NCI-H1105 (cell line): ENCODE data around the gene COL23A1.

Source experiments
- DNase-seq: peaks from one replicate; lab custom pipeline; 2025; lab: John Stamatoyannopoulos, UW

Gene COL23A1

DNA sequence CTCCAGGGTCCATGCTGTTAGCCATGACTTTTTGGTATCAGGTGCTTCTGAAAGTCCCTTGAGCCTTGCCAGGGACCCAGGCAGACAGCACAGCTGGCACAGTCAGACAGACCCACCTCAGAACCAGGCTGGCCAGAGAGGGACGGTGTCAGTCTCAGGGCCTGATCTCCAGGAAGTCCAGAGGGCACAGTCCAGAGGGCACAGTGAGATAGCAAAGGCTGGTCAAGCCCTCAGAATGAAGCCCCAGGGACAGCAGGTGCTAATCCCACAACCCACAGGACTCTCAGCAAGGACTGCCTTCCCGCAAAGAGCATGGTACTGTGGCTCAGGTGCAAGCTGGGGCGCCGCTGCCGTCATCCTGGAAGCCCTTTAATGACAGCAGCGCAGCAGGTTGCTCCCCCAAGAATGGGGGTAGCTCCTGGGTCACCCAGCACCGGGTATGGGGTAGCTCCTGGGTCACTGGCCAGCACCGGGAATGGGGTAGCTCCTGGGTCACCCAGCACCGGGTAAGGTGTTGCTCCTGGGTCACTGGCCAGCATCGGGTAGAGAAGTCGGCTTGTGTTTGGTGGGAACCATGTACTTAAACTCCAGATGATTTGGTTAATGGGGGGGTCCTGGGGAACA lies 252.0 kb downstream of the COL23A1 start:
- DNase-seq = no peak

DNA sequence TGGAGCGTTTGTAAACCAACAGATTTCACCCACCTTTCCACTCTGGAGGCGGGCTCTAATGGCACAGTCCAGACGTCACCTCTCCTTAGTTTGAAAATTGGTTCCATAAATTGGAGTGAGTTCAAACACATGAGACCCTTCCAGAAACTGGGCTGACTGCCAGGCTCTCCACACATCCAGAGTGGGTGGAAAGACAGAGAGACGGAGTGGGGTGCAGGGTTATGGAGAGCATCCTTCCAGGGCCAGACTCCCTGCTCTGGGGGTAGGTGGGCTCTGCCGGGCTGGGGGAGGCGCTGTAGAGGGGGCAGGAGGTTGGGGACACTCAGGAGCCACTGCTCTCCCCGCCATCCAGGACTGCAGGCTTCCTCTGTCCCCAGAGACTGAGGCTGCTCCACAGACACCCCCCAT lies 252.9 kb downstream of the COL23A1 start:
- peak; percentile 22 for DNase-seq

DNA sequence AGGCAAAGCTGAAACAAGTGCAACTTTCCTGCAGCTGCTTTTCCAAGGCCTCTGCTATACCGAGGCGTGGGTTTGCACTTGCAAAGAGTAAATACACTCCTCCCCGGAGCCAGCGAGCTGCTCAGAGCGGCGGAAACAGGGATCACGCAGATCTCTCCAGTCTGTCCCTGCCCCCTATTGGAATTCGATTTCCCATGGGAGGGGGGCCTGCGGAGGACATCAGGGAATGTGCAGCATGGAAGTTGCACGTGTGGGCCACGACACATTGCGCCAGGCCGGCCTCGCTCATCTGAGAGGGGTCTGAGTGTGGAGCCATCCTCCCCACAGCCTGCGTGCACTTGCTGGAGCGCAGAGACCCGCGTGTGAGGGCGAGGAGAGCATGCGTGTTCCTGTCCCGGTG lies 253.3 kb downstream of the COL23A1 start:
- DNase-seq = no peak

DNA sequence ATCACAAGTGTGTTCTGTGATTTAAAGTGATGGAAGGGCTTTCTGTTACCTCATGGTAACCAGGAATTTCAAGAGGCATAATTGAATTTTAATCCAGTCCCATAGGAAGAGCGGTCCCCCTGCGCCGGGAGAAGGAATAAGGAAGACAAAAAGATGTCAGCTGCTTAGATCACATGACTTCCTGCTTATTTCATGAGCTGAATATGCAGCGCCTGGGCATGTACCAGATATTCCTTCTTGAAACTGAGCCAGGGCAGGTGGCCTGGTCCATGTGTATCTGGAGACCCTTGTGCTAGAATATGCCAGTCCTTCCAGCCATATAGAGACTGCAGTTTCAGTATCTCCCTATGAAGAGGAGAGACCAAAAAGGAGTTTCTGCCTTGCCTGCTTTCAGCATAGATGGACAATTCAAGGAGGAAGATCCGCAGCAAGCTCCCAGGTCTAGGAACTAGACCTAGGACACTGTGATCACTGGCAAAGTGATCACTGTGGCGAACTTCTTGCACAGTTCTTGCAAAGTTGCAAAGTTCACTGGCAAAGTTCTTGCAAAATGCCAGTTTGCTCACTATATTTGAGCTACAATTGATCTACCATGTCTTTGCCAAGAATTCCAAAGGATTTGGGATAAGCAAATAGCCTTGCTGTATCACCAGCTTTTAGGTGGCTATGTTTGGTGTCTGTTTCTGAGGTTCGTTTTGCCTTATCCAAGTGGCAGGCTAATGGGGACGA lies 254.7 kb downstream of the COL23A1 start:
- peak; percentile 35 for DNase-seq

DNA sequence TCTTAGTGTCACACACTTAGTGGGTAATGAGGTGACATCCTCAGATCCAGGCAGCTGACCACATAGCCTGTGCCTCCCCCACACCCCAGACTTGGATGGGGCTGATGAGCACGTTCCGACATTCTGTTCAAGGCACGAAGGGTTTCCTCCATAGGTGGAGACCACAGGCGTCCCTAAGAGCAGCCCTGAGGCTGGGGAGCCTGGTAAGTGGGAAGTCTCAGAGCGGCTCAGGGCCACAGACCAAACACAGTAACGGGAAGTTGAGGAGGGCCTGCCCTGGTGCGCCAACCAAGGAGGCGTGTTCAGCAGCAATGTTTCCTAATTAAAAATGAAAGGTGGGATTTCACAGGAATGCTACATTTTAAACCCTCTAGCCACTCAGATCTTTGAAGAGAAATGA lies 255.3 kb downstream of the COL23A1 start:
- no peak for DNase-seq

DNA sequence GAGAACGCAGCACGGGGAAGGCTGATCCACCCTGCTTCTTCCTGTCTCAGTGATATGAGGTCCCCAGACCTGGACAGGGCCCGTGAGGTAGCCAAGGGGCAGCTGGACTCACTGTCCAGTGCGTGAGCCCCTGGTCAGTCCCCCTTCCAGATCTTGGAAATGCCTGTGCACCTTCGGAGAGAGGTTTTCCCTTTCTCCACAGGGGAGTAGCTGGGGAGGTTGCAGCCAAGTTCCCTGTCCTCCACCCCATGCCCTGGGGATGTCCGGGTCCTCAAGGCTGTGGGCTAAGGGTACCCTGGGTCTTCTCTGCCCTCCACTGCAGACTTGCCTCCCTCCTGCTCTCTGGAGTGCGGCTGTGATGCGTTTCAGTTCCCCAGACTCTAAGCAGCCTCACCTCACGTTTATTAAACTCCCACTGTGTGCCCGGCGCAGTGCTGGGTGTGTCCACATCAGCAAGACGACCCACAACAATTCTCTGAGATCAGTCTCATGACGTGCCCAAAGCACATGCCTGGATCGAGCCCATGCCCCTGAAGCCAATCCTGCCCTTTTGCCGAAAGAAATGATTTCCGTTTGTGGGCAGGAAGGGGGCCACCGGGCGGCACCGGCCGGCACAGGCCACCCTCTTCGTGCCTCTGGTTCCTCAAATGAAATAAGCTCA lies 256.2 kb downstream of the COL23A1 start:
- DNase-seq = no peak

DNA sequence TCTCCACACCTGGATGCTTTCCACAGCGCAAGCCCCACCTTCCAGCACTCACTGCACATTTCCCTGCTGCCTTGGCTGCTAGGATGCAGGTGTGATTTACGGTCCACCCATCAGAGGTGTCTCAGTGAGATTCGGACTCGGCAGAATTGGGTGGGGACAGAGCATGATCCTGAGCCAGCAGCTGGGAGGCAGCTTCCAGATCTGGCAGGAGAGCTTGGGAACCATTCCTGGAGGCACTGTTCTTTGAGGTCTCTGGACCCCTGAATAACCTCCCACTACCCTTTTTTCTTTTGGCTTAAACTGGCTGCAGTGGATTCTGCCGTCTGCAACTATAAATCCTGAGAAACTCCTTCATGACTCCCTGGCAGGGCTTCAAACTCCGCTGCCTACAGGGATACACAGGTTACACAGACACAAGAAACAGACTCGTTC lies 258.0 kb downstream of the COL23A1 start:
- DNase-seq = no peak

DNA sequence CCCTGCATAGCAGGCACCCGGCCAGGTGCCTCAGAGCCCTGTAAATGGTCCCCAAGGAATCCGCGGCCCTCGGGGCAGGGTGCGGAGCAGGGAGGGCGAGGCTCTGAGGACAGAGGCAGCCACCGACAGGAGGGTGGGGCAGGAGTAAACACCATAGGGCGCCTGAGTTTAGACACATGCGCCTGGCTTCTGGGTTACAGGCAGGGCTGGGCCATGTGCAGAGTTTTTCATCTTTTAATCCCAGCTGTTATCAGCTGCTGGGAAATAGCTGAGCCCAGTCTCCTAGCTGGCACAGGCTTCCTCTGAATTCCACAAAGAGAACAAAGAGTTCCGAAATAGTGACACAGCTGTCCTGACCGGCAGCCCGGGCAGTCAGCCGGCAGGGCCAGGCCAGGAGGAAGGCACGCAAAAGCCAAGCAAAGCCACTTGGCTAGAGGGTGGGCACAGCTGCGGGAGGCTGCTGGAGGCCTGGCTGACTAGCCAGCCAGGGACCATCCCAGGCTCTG lies 258.6 kb downstream of the COL23A1 start:
- DNase-seq = no peak

DNA sequence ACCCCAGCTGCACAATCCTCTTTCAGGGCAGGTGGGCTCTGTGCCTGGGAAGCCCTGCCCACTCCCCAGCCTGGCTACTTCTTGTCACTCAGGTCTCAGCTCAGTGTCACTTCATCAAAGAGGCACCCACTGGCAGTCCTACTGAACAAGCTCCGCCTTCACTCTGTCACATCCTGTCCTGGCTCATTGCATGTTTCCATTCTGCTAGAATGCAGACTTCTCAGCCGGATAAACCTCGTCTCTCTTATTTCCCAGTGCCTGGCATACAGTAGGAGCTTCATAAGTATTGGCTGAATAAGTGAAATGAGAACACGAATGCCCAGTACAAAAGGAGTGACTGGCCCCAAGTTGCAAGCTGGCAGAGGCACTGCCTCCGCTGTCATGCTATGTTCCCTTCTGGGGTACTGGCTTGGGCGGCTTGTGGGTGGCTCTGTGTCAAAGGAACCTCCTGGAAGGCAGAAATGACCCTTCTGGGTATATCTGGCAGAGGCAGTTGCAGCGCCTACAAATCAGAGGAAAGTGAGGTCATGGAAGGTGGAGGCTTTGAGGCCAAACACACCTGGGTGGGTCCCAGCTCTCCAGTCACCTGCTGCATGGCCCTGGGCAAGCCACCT lies 259.3 kb downstream of the COL23A1 start:
- DNase-seq = no peak

DNA sequence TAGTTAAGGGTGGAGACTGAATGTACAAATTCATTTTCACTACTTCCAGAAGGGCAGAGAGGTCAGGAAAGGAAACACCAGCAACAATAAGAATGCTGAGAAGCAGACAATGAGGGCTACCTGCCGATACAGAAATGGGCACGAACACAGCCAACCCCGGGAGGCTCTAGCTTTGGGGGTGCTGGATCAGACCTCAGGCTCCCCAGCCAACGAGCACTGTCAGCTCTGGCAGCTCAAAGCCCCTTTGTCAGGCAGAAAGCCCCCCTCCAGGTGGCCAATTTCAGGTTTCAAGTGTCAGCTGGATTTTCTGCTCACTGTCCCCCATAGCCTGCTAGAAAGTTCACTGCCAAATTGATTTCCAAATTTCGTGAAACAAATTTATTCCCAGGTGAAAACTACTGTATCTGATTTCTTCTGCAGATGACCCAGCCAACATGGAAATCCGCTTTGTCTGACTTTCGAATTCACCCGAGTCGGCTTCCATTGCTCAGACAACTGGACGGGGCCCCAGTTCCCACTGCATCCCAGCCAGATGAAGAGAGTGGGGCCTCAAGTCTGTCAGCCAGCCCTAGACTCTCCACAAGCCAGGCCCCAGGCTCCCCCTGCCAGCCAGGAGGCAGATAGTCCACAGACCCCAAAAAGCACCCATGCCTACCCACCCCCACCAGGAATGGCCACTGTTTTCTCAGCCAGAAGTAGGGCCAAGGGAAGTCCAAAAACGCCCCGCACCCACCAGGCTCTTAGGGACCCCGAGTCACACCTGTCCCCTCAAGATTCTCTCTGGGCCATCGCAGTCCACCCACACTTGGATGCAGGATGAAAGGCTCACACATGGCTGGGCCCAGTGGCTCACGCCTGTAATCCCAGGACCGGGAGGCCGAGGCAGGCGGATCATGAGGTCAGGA lies 261.1 kb downstream of the COL23A1 start:
- no peak for DNase-seq

DNA sequence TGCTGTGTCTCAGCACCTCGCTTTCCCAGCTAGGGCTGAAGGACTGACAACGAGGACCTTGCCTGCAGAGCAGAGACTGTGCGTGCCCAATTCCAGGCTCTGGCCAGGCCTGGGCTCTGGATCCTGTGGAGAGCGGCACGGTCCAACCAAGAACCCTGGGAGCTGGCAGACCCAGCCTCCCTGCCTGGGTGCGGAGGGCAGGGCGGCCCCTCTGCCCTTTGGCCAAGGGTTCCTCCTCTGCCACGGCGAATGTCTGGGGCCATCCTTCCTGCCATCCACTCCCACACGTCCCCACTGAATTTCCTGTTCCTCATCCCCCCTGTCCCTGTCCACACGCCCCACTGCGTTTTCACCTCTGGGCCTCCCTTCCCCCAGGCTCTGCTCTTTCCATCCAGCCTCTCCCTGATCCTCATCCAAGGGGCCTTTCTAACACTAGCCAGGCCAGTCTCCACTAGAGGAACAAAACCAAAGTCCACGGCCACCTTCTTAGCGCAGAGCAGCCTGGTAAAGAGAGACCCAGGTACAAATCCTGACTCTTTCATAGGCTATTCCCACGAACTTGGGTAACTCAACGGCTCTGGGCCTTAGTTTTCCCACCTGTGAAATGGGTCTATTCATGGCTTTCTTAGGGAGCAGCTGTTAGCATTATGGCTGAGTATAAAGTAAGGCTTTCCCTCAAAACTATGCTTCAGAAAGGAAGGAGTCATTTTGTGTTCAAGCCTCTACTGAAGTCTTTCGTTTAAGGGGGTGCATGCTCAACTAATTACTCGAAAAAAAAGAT lies 262.1 kb downstream of the COL23A1 start:
- DNase-seq = no peak

DNA sequence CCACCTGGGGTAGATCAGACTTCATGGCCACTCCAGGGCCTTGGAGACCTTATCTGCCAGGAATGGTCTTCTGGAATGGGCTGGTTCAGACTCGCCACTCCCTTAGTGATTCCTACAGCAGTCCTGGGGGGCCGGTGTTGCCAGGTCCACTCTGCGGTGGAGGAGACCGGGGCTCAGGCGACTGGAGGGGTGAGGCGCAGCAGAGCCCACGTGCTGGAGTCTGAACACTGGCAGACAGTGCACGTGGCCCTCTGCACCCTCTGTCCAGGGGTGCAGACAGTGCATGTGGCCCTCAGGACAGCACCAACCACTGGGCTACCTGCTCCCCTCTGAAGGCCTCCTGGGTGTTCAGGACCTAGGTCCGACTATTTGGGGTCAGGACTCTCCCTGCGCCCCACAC lies 262.7 kb downstream of the COL23A1 start:
- no peak for DNase-seq

DNA sequence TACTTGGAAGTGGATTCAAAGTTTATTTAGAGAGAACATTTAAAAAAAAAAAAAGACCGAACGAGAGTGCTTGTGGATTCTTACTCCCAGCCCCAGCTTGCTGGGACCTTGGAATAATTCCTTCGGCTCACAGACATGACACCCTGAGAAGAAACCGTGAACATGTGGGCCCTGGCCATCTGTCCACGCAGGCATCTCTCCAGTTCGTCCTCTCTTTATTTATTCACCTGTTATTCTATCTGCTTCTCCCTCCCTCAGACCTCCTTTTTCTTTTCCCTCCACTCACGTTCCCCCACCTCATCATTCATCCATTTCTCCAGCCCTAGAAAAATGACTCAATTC lies 263.8 kb downstream of the COL23A1 start:
- no peak for DNase-seq

DNA sequence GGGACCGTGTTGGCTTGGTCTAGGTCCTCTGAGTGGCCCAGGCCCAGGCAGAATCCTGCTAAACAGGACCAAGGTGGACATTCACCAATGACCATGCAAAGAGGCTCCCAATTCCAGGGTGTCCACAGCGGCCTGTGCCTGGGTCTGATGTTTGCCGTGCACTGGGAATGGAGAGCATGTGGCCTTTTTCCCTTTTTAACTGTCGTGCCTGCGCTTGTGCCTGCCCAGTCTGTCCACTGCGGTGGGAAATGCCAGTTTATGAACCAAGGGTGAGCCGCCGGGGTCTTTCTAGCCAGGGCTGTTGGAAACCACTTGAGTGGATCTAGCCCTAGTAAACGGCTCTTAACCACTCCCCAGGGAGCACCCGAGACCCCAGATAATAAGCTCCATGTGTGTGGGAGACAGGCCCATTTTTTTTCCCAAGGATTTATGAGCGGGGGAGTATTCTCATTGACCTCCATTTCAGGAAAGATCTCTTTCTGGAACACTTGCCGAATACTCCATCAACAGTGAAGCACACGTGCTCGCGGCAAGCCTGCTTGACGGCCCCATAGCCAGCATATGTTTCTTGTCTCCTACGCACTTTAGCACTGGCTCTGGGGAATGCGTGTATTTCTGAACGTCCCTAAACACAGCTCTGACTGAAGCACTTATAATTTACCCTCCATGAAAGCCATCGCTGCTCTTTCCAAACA lies 264.4 kb downstream of the COL23A1 start:
- no peak for DNase-seq

DNA sequence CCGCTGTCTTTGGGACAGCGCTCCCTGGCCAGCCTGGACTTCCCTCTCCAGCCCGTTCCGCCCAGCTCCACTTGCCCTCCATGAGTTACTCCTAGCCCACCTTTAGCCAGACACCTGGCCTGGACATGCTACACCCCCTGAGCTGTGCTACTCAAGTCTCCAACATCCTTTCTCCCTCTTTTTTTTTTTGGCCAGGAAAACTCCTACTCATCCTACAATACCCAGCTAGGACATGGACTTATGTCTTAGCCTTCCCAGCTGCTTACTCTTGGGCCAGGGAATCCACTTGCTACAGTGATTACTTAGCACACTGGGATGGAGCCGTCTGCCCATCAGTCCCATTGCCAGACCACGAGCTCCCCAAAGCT lies 264.9 kb downstream of the COL23A1 start:
- DNase-seq = no peak

DNA sequence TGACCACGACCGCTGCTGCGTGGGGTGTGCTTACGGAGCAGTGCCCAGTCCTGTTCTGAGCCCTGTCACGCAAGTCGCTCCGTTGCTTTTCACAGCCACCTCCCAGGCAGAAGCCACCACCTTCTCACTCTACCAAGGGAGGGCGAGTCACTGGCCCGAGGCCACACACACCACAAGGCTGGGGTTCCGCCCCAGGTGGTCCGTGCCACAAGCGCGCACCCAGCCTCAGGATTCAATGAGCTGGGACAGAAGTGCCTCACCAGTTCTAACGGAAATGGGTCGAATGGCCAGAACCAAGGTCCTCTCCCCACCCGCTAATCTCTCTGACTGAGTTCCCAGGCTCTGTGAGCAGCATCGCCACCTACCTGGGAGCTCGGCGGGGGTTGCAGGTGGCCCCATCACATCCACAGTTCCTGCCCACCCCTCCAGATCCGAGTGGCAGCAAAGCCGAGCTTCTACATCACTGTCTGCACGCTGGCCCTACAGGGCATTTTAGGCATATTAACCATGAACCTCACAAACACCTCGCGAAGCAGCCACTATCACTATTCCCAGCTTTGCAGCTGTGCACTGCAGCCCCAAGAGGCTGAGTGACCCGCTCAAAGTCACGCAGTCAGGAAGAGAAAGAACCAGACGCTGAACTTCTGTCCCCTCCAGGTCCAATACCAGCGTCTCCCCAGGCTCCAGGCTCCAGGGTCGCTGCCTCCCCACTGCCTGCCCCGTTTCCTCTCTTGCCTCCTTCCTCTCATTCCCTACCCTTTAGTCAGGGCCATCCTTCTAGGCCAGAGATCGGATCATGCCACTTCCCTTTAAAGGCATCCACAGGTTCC lies 265.5 kb downstream of the COL23A1 start:
- no peak for DNase-seq

DNA sequence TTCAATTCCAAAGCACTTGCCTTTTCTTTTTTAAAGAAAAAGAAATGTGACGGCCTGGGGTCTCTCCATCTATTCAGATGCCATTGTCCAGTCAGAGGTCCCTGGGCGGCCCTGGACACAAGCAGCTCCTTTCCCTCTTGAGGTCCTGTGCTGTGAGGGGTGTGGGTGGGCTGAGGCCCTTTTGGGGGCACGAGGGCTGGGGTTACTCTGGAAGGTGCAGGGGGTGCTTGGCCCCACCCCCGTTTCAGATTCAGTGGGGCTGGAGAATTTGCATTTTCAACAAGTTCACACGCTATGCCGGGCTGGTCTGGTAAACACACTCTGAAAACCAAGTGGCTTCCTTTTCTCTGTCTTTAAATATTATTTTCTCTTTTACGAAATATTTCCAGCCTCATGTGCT lies 266.2 kb downstream of the COL23A1 start:
- DNase-seq = no peak

DNA sequence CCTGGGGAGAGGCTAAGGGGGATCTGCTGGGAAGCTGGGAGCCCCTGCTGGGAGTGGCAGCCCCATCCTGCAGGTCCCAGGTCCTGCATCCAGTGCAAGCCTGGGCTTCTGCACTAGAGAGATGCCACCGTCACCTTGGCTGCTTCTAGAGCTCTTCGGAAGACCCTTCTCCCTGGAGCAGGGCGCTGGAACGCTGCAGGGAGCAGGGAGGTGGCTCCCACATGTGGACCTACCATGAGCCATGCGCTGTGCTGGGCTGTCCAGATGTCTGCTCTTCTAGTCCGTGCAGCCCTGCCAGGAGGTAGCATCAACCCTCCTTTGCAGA lies 266.7 kb downstream of the COL23A1 start:
- no peak for DNase-seq

DNA sequence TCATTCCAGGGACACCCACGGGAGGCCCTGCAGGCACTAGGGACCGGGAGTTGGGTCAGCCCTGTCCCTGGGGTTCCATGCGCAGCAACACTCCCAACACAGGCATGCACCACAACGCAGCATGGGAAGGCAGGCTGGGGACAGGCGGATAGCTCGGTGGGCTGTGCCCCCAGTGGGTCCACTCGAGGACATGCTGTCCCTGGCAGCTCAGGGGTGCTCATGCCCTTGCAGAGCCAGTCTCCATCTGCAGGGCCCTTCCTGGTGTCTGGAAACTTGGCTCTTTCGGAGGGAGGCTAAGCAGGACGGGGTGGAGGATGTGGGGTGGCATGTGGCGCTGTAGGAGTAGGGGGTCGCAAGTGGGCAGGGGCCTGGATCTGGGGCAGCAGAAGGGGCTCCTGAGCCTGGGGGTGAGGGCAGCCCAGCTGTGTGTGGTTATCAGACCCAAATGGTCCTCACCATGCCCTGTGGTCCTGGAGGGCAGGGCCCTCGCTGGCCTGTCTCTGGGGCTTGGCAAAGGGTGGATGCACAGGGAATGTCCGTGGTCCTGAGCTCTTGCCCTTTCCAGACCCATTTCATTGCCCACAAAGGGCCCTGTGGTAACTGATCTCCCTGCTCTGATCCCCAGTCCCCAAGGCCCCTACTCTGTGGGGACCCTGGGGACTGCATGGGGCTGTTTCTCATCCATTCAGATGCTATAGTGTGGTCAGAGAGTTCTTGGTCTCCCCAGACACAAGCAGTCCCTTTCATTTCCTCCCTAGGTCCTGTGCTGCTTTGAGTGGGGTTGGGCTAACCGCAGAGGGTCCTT lies 267.3 kb downstream of the COL23A1 start:
- DNase-seq = no peak
